Measurements from ENCODE around the gene DEK.

GRCh38 chr6:18249271-18249670 lies 15.1 kb downstream of the DEK start:
- TF ChIP-seq CREB5 (CRISPR knock-in tag; IDR thresholded peaks at IDR 0.05; ENCODE audit: low read depth) (no peak), PATZ1 (CRISPR knock-in tag; IDR thresholded peaks at IDR 0.05; ENCODE audit: borderline replicate concordance) (no peak), CSRNP3 (CRISPR knock-in tag; IDR thresholded peaks at IDR 0.05) (no peak), TCF4 (CRISPR knock-in tag; IDR thresholded peaks at IDR 0.05; ENCODE audit: borderline replicate concordance) (no peak), RARB (CRISPR knock-in tag; IDR thresholded peaks at IDR 0.05) (no peak), ESRRG (CRISPR knock-in tag; IDR thresholded peaks at IDR 0.05) (no peak), ZNF8 (CRISPR knock-in tag; IDR thresholded peaks at IDR 0.05) (no peak), POU6F1 (CRISPR knock-in tag; IDR thresholded peaks at IDR 0.05; ENCODE audit: borderline replicate concordance, low read depth) (no peak)

All from SK-N-SH treated with all-trans-retinoic acid at 6 μM for 48 hours (cell line).